Activated CD4-positive, alpha-beta T cell treated with anti-CD3 and anti-CD28 coated beads, Interleukin-2, Interleukin-4, amounts not matched to agents 100 ng/mL and 50 ng/mL, durations not matched to agents 16 hours and 8 hours (primary cell): ENCODE data around the gene TXNRD2.
"Not testable (repeated sequence)": the region's sequence is repeated elsewhere in the genome, so short reads cannot be mapped to it uniquely, and the experiment has no call there.

ENCODE experiments used
- DNase-seq: peaks from one replicate; pipeline ENCODE4 v3.0.0-alpha.2; 2020; ENCODE audit warnings: low spot score

TXNRD2 gene

GRCh38 chr22:19923914-19924513 is 17.6 kb downstream of the TXNRD2 start:
- DNase-seq: no peak

DNA sequence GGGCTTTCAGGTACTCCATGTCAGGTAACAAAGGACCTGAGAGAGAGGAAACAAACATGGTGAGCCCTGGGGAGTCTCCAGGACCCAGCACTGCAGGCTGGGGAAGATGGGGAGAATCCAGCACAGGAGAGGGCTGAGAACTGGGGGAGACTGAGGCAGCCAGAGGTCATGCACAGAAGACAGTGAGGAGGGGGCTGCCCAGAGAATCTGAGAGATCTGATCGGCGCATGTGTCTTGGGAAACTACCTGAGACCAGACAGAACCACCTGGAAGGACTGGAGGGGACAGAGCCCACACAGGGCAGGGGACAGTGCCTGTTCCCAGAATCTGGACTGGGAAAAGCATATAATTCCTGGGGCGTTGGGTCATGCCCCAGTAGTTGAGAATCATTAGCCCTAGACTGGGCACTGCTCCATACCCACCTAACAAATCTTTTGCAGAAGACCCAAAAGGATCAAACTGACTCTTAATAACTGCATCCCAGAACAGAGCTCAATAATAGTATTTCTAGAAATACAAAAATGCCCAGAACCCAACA is 20.0 kb downstream of the TXNRD2 start:
- no peak for DNase-seq

GRCh38 chr22:19919701-19920363 is 21.8 kb downstream of the TXNRD2 start:
- no peak for DNase-seq

GRCh38 chr22:19918332-19919106 is 23.1 kb downstream of the TXNRD2 start:
- DNase-seq: no peak

GRCh38 chr22:19917389-19918138 is 24.1 kb downstream of the TXNRD2 start:
- no peak for DNase-seq

DNA sequence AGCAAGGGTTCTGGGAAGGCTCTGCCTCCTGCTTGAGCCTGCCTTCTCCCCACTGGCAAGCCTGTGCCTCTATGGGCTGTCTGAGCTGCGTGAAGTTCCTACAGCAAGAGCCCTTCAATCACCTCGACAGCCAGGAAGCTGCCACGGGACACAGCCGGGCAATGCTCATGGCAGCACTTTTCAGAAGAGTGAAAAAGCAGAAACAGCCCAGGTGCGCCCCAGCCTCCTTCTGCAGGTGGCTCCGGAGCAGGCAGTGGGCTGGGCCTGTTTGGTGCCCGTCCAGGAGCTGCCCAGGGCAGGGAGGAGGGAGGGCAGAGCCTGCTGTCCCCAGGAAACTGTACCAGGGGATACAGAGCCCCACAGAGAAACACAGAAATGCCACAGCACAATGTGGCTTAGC is 24.7 kb downstream of the TXNRD2 start:
- DNase-seq: no peak

DNA sequence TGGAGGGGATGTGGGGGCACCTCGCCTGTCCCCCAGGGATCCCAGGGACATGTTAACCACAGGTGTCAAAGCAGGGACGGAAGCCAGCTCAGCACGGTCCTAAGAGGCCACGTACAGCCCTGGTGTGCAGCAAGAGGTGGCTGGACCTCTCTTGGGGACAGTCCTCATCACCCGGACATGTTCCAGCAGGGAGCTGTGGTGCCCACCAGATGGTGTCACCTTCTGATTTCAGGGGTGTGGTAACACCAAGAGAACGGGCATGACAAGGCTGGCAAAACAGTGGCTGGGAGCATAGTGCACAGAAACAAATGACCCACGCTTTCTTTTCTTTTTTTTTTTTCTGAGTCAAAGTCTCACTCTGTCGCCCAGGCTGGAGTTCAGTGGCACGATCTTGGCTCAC is 25.6 kb downstream of the TXNRD2 start:
- DNase-seq: no peak

GRCh38 chr22:19915287-19915954 is 26.2 kb downstream of the TXNRD2 start:
- DNase-seq: no peak

- no peak for DNase-seq
Measured at GRCh38 chr22:19914201-19914943, 27.2 kb downstream of the TXNRD2 start.

- DNase-seq: no peak
Measured at GRCh38 chr22:19913337-19913936, 28.2 kb downstream of the TXNRD2 start.

DNA sequence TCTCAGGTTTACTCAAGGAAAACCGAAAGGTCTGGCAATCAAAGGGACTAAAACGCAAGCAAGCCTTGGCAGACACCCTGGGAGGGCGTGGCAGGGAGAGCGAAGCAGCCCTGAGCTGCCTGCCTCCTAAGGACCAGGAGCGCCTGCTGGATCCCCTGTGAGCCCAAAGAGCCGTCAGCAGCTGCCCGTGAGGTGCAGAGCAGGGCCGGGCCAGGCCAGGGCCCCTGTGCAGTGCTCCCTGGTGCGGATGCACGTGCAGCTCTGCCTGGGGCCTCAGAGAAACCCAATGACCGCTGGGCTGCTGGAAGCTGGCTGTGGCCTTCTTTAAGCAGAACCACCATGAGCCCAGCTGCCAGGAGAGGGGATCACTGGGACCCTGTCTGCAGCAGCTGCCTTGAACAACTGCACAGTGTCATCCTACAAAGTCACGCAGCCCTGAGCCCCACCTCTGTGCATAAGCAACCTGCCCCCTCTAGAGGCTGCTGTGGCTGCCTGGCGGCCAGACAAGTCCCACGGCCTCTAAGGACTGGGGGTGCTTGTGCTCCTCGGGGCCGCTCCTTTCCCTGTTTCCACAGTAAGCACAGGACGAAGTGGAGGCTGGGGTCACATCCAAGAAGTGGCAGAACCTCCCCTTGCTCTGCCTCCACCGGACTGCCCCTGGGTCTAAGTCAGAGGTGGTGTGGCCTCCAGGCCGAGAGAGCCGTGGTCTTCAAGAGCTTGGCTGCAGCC is 29.2 kb downstream of the TXNRD2 start:
- no peak for DNase-seq

- no peak for DNase-seq
Measured at GRCh38 chr22:19911540-19912270, 29.9 kb downstream of the TXNRD2 start.

DNA sequence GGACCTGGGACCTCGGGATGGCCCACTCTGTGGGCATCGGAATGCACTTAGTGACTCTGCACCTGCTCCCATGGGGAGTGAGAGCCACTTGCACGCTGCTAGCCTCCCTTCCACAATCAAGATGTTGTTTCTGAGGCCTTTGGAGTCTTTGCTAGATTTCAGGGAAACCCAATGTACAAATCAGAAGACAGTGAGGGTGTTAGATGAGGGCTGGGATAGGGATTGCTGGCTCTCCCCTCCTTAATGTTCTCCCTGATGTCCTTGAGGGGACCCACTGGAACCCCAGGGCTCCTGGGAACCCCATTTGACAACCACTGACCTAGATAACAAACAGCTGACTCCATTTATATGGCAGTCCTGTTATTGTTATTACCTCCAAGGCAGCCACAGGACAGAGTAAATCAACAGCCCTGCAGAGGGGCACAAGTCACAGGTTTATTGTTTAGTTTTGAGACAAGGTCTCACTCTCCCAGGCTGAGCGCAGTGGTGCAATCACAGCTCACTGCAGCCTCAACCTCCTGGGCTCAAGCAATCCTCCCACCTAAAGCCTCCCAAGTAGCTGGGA is 31.4 kb downstream of the TXNRD2 start:
- no peak for DNase-seq

GRCh38 chr22:19909350-19910179 is 32.1 kb downstream of the TXNRD2 start:
- DNase-seq: peak; percentile 78

DNA sequence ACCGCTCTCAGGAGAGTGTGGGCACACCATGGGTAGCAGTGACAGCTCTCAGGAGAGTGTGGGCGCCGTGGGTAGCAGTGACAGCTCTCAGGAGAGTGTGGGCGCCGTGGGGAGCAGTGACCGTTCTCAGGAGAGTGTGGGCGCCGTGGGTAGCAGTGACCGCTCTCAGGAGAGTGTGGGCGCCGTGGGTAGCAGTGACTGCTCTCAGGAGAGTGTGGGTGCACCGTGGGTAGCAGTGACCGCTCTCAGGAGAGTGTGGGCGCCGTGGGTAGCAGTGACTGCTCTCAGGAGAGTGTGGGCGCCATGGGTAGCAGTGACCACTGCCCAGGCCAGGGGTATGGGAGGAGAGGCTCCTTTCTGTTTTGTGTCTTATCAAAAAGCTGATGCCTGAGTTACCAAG is 33.7 kb downstream of the TXNRD2 start:
- DNase-seq: not testable (repeated sequence)

DNA sequence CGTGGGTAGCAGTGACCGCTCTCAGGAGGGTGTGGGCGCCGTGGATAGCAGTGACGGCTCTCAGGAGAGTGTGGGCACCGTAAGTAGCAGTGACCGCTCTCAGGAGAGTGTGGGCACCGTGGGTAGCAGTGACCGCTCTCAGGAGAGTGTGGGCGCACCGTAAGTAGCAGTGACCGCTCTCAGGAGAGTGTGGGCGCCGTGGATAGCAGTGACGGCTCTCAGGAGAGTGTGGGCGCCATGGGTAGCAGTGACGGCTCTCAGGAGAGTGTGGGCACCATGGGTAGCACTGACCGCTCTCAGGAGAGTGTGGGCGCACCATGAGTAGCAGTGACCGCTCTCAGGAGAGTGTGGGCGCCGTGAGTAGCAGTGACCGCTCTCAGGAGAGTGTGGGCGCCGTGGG is 34.8 kb downstream of the TXNRD2 start:
- not testable (repeated sequence) for DNase-seq

DNA sequence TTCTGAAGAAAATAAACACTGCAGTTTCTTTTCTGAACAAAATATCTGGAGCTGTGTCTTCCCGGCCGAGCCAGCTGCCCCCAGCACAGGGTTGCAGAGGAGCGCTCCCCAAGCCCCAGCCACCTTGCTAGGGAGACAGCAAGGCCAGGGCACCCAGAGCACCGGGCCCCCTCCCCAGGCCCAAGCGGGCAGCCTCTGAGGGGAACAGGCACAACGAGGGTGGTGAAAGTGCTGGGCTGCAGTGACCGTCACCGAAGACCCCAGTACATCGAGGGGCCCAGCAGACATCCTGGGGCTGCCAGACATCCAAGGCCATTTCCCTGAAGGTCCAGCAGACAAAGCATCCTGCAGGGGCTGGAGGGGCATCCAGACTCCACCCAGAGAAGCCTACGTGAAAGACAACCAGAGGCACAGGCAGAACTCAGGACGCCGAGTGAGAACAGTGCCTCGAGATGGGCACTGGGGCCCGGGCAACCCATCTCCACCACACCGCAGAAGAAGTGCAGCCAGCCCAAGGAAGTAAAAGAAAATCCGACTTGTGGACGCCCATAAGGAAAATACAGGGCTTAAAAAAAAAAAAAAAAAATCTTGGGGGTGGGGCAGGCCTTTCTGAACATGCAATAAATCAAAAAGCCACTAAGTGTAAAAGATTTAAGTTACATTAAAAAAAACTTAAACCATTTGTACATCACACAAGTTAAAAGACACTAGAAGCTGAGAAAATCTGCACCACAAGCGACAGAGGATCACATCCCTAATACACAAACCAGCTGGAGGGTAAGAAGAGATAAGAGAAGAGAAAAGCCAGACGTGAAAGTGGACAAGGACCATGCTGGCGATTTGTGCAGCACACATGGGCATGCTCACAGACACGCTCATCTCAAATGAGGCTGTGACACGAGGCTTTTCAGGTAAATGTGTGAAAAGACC is 36.0 kb downstream of the TXNRD2 start:
- no peak for DNase-seq
